ENCODE data around the gene DRAP1. TPM values are rescaled to one million over a fixed set of nuclear protein-coding genes. Genes with fewer than 3 reads are reported as not detected.

The DRAP1 gene
- total RNA-seq, 1 experiment from 2014 or later: 105 TPM

DNA sequence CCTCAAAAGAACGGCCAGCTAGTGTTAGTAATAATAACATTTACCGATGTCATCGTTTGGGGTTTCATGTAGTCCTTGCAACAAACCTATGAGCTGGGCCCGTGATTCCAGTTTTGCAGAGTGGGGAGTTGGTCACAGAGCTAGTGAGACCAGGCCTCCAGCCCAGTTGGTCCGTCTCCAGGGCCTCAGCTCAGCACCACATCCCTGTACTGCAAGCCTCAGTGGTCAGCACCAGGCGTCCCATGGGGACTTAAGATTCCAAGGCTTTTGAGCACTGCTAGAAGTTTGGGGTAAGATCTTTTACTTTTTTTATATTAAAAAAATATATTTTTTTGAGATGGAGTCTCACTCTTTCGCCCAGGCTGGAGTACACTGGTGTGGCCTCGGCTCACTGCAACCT lies 25.0 kb downstream of the DRAP1 start:
- no peak overlapping the region for H3K23ac ChIP-seq (ENCODE audit: insufficient read length, low read depth, low read length)

More for the DNA sequence above, 25.0 kb downstream of the DRAP1 start:
- Mint-ChIP-seq H3K4me3 (no peak overlapping the region), H3K27ac (no peak overlapping the region), H3K27me3 (ENCODE audit: low read depth) (peaks cover 23% of the 10 kb centered on the region), H3K36me3 (ENCODE audit: insufficient read depth in 1 of 3, low read depth in 3 of 3) (peaks cover 0 to 13% (median 0%) of the 10 kb centered on the region in 3 experiments; a peak in 4 of 7 replicates), H3K9me3 (no peaks in the 10 kb centered on the region; a peak in 1 of 5 replicates), H3K4me1 (peaks cover 31 to 44% of the 10 kb centered on the region in 2 experiments)
- no peak for DNase-seq
- Histone ChIP-seq H2BK12ac (ENCODE audit: insufficient read length, low read depth, low read length) (no peak overlapping the region), H2BK5ac (ENCODE audit: insufficient read length, low read length) (no peak overlapping the region), H3T11ph (ENCODE audit: low read length) (no peak overlapping the region), H3K4me1 (ENCODE audit: insufficient read depth, low read length) (peaks cover 11% of the 10 kb centered on the region), H4K20me1 (ENCODE audit: control insufficient read depth, insufficient read depth, insufficient read length) (no peaks in the 10 kb centered on the region), H3K27me3 (ENCODE audit: insufficient read depth, low read length) (no peaks in the 10 kb centered on the region), H2BK120ac (ENCODE audit: low read depth, low read length, poor library complexity, severe bottlenecking) (no peak overlapping the region), H4K8ac (replicated peaks; ENCODE audit: insufficient read length, low read depth, low read length) (no peak overlapping the region), H4K5ac (ENCODE audit: insufficient read length, low read depth, low read length) (no peak overlapping the region), H3K56ac (ENCODE audit: insufficient read length, low read depth, low read length) (no peak overlapping the region), H2AK5ac (ENCODE audit: insufficient read length, low read length) (no peak overlapping the region), H3K23me2 (ENCODE audit: insufficient read length, low read depth, low read length, poor library complexity, severe bottlenecking) (peaks cover 8% of the 10 kb centered on the region), H3K9me3 (ENCODE audit: control insufficient read depth, low read depth, low read length) (no peaks in the 10 kb centered on the region), H2BK15ac (ENCODE audit: low read depth, low read length) (no peak overlapping the region), H3K14ac (ENCODE audit: insufficient read depth, low read length) (no peak overlapping the region), H3K79me1 (ENCODE audit: insufficient read depth, low read depth, low read length, poor library complexity, severe bottlenecking) (no peaks in the 10 kb centered on the region), H4K91ac (ENCODE audit: insufficient read length, low read depth, low read length) (no peak overlapping the region), H3K4ac (ENCODE audit: low read depth, low read length) (no peak overlapping the region), H3K79me2 (ENCODE audit: insufficient read depth, low read length) (no peaks in the 10 kb centered on the region), H3K9ac (ENCODE audit: extremely low read depth, insufficient read length, low read length) (no peak overlapping the region), H2BK20ac (ENCODE audit: low read depth, low read length, poor library complexity, severe bottlenecking) (no peak overlapping the region), H2AFZ (ENCODE audit: low read length) (no peak overlapping the region), H3K27ac (ENCODE audit: insufficient read length, low read depth, low read length) (no peak overlapping the region), H3K18ac (ENCODE audit: insufficient read length, low read depth, low read length) (no peak overlapping the region), H3K4me2 (ENCODE audit: insufficient read depth, insufficient read length, low read length) (no peak overlapping the region)
- WGBS (ENCODE audit: extremely low coverage, insufficient read length, low lambda C conversion rate): no CpG with 5 or more reads among the region's 8 CpGs
- no peak for TF ChIP-seq CTCF (conservative IDR thresholded peaks at IDR 0.05)

Data from H9 (cell line).